Transverse colon (tissue), 4 donors: Measurements from ENCODE around the gene CLPSL1.

Source experiments
- EP300 ChIP-seq: sonication (generic); formaldehyde crosslinking; IDR thresholded peaks from one replicate; pipeline ENCODE4 v1.6.1; 2017; ENCODE audit warnings: antibody characterized with exemption, low read depth
- POLR2A ChIP-seq: fragments of 450-650 bp; IDR thresholded peaks from one replicate; pipeline ENCODE4 v1.6.1; 2016; ENCODE audit warnings: antibody characterized with exemption, mild to moderate bottlenecking, moderate library complexity
- POLR2AphosphoS5 ChIP-seq, 3 donors: sonication (generic); formaldehyde crosslinking; IDR thresholded peaks; one replicate each; pipeline ENCODE4 v1.6.1; 2016; ENCODE audit warnings: antibody characterized with exemption in 3 of 3
- TF ChIP-seq, protein P1 (sequence below), 5 experiments: fragments of 200-600 bp in 3 of 5; fragments of 450-650 bp in 2 of 5; sonication (generic) in 3 of 5; IDR thresholded peaks; 1 replicate in 2 of 5; 2 replicates in 3 of 5; pipeline ENCODE4 v1.5.1; 2016 to 2017; ENCODE audit warnings: antibody characterized with exemption in 5 of 5, inconsistent platforms in 3 of 5, mild to moderate bottlenecking in 2 of 5, moderate library complexity in 1 of 5

DNA sequence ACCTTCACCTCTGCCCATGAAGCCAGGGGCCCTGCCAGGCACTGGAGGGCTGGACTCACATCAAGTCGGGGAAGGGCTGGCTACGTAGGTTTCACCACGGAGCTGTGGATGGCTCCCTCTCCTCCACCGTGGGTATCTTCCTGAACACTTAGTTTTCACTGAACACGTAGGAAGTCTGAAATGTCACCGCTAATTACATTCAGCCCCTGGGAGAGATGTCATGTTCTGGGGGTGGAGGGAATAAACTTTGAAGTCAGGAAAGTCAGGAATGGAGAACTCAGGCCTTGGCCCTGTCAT is 30.8 kb downstream of the CLPSL1 start:
- TF ChIP-seq, protein P1, sequence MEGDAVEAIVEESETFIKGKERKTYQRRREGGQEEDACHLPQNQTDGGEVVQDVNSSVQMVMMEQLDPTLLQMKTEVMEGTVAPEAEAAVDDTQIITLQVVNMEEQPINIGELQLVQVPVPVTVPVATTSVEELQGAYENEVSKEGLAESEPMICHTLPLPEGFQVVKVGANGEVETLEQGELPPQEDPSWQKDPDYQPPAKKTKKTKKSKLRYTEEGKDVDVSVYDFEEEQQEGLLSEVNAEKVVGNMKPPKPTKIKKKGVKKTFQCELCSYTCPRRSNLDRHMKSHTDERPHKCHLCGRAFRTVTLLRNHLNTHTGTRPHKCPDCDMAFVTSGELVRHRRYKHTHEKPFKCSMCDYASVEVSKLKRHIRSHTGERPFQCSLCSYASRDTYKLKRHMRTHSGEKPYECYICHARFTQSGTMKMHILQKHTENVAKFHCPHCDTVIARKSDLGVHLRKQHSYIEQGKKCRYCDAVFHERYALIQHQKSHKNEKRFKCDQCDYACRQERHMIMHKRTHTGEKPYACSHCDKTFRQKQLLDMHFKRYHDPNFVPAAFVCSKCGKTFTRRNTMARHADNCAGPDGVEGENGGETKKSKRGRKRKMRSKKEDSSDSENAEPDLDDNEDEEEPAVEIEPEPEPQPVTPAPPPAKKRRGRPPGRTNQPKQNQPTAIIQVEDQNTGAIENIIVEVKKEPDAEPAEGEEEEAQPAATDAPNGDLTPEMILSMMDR (IDR thresholded peaks at IDR 0.05), result no peak
- TF ChIP-seq POLR2A, result no peak
- no peak for TF ChIP-seq EP300
- no peak for TF ChIP-seq POLR2AphosphoS5 (IDR thresholded peaks at IDR 0.05)
